Lower lobe of right lung (tissue), 2 donors: ENCODE measurements around the gene LMO1. TPM values are rescaled to one million over a fixed set of nuclear protein-coding genes. Genes with fewer than 3 reads are reported as not detected.

Source experiments
- ATAC-seq, 2 donors: fragments of 200-7000 bp; cut with Tn5 transposase; one replicate each; pipeline ENCODE4 v1.9.1; 2020 to 2022; ENCODE audit warnings: mild to moderate bottlenecking in 2 of 2, moderate library complexity in 2 of 2
- DNase-seq: peaks from one replicate; pipeline ENCODE4 v3.0.0-alpha.2; 2020
- H3K27ac ChIP-seq: fragments of 200-600 bp; one replicate; pipeline ENCODE4 v1.8.0; 2022
- H3K27me3 ChIP-seq: fragments of 200-600 bp; one replicate; pipeline ENCODE4 v1.8.0; 2022; ENCODE audit warnings: low read depth
- H3K36me3 ChIP-seq: fragments of 200-600 bp; one replicate; pipeline ENCODE4 v1.8.0; 2022; ENCODE audit warnings: mild to moderate bottlenecking
- H3K4me1 ChIP-seq: fragments of 200-600 bp; one replicate; pipeline ENCODE4 v1.8.0; 2022
- H3K4me3 ChIP-seq: fragments of 200-600 bp; one replicate; pipeline ENCODE4 v1.8.0; 2022; ENCODE audit warnings: mild to moderate bottlenecking
- H3K9me3 ChIP-seq: fragments of 200-600 bp; one replicate; pipeline ENCODE4 v1.8.0; 2022
- intact Hi-C: fragments of 100-400 bp; cut with DNase I; formaldehyde crosslinking; loops from one replicate; pipeline ENCODE4 v1.11.0; 2022
- total RNA-seq: library from RNA; stranded (reverse); fragmentation: NEBNext Ultra II Directional; extraction: Animal tissue kit (Norgen Biotek cat#: 25700); gene quantifications from one replicate; pipeline ENCODE4 v1.2.1, GENCODE V29; 2021
- TF ChIP-seq, protein P1 (sequence below): fragments of 200-600 bp; IDR thresholded peaks from one replicate; pipeline ENCODE4 v1.8.0; 2022; ENCODE audit warnings: antibody characterized with exemption, mild to moderate bottlenecking
- donor health status: DM: no; HTN: yes; CAD: no; lungs with severe emphysema.

LMO1 gene
- total RNA-seq, 1 donor from 2014 or later, result not detected

DNA sequence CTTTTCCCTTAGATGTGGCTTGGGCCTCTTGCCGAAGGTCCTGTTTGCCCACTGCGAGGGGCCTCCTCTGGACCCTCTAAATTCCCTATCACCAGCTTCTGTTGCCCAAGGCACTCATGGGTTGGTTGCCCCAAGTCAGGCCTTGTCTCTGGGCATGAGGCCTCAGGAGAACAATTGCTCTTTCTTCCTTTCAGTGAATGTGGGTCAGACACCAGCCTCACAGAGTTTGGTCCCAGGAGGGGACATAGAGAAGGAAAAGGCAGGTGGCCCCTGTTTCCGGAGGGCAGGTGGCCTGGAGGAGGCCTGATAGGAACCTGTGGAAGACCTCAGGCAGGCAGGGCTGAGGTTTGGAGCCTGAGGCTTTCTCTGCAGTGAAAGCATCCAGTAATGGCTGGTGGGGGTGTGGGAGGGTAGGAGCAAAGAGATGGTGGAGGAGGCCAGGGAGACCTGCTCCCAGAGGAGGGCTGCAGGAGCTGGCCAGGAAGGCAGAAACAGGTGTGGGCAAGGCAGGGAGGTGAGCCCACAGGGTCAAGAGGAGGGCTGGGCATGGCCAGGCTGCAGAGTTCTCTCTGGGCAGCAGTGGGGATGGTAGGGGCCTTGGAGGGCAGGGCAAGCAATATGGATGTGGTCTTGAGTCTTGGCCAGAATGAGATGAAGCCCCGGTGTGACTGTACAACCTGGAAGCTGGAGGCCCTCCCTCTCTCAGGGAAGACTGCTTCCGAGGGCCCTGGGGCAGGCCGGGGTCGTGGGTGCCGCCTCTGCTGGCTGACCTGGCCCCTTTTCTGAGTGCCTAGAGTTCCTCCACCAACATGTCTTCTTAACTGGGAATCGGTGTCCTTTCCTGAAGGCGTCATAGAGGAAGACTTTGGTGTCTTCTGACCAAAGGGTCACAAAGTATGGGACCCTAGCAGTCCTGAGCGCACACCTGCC lies 28.0 kb upstream of the LMO1 start:
- Histone ChIP-seq H3K4me3 (no peak overlapping the region), H3K9me3 (no peaks in the 10 kb centered on the region), H3K27me3 (no peaks in the 10 kb centered on the region), H3K36me3 (no peaks in the 10 kb centered on the region), H3K4me1 (no peaks in the 10 kb centered on the region), H3K27ac (no peak overlapping the region)
- ATAC-seq, result no peak
- no peak for DNase-seq
- intact Hi-C loops, result no loop called here
- TF ChIP-seq, protein P1, sequence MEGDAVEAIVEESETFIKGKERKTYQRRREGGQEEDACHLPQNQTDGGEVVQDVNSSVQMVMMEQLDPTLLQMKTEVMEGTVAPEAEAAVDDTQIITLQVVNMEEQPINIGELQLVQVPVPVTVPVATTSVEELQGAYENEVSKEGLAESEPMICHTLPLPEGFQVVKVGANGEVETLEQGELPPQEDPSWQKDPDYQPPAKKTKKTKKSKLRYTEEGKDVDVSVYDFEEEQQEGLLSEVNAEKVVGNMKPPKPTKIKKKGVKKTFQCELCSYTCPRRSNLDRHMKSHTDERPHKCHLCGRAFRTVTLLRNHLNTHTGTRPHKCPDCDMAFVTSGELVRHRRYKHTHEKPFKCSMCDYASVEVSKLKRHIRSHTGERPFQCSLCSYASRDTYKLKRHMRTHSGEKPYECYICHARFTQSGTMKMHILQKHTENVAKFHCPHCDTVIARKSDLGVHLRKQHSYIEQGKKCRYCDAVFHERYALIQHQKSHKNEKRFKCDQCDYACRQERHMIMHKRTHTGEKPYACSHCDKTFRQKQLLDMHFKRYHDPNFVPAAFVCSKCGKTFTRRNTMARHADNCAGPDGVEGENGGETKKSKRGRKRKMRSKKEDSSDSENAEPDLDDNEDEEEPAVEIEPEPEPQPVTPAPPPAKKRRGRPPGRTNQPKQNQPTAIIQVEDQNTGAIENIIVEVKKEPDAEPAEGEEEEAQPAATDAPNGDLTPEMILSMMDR, result no peak

- intact Hi-C loops, result no loop called here
- ATAC-seq (no peak), DNase-seq (no peak)
- Histone ChIP-seq H3K27ac (no peak overlapping the region), H3K36me3 (no peaks in the 10 kb centered on the region), H3K4me1 (no peaks in the 10 kb centered on the region), H3K9me3 (no peaks in the 10 kb centered on the region), H3K4me3 (no peak overlapping the region), H3K27me3 (no peaks in the 10 kb centered on the region)
- TF ChIP-seq, protein P1, result no peak
Measured at GRCh38 chr11:8290081-8290810, 26.6 kb upstream of the LMO1 start.

DNA sequence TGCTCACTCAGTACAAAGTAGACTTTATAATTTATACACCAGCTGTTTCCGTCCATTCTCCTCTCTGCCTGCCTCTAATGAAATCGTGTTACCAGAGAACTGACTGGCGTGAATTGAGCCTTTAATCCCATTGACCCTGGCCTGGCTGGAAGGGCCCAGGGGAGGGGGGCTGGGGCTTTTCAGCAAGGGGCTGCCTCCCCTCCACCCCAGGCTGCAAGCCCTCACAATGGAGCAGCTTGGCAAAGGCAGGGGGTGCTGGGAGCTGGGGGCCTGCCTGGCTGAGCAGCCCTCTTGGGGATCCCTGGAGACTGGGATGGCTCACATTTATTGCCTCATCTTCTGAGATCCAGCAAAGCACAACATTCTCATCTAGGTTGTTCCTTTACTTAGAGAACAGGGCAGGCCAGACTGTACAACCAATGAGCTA lies 25.8 kb upstream of the LMO1 start:
- DNase-seq (no peak), ATAC-seq (no peak)
- TF ChIP-seq, protein P1, result no peak
- Histone ChIP-seq H3K4me1 (no peaks in the 10 kb centered on the region), H3K27me3 (no peaks in the 10 kb centered on the region), H3K9me3 (no peaks in the 10 kb centered on the region), H3K36me3 (no peaks in the 10 kb centered on the region), H3K27ac (no peak overlapping the region), H3K4me3 (no peak overlapping the region)
- intact Hi-C loops, result no loop called here

- no peak for DNase-seq
- ATAC-seq, result no peak
- Histone ChIP-seq H3K36me3 (no peaks in the 10 kb centered on the region), H3K4me3 (no peak overlapping the region), H3K9me3 (no peaks in the 10 kb centered on the region), H3K27me3 (no peaks in the 10 kb centered on the region), H3K4me1 (peaks cover under 1% of the 10 kb centered on the region), H3K27ac (no peak overlapping the region)
- intact Hi-C loops, result no loop called here
- TF ChIP-seq, protein P1, result no peak
Measured at GRCh38 chr11:8288824-8289491, 25.3 kb upstream of the LMO1 start.

- H3K4me1 ChIP-seq, result peaks cover 7% of the 10 kb centered on the region
- no peak for ATAC-seq
- no peak for DNase-seq
- no peak overlapping the region for H3K27ac ChIP-seq
- H3K9me3 ChIP-seq, result no peaks in the 10 kb centered on the region
- H3K27me3 ChIP-seq, result peaks cover 2% of the 10 kb centered on the region
- intact Hi-C loops, result no loop called here
- H3K36me3 ChIP-seq, result no peaks in the 10 kb centered on the region
- TF ChIP-seq, protein P1, result no peak
- H3K4me3 ChIP-seq, result no peak overlapping the region
Measured at GRCh38 chr11:8288166-8288772, 24.6 kb upstream of the LMO1 start.
